ENCODE measurements around the gene PLA2G2F. TPM values are rescaled to one million over a fixed set of nuclear protein-coding genes. Genes with fewer than 3 reads are reported as not detected.
A peak's percentile ranks its signal among the peaks of the same experiment; 100 is the strongest.

Gene PLA2G2F
- polyA plus RNA-seq, 6 donors from 2014 or later: not detected

DNA sequence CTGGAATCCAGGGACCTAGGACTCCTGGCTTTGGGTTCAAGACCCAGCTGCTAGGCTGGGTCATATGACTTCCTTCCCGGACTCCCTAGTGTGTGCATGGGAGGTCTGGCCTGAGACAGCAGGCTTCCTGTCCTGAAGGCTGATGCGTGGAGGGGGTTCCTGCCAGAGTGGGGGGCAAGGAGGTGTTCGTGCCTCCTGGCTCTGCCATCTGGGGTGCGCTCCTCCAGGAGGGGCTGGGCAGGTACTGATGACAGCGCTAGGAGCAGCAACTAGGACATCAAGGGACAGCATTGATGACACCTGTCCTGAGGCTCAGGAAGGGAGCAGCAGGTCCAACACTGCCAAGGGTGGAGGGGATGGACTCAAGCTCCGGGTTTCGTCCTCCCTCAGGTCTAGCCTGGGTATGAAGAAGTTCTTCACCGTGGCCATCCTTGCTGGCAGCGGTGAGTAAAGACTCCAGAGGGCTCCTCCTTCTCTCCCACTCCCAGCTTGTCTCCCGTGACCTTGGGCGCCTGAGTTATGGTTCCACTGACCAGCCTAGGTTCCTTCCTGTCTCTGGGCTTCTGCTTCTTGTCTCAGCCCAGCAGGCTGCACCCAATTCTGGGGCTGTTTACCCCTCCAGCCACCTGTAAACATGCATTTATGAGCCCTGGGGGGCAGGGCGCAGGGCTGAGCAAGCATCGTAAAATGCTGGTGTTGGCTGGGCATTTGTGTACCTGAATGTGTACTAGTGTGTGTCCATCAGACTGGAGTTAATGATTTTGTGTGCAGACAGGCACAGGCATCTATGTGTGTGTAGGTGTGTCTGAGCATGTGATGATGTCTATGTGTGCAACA lies 871 bp downstream of the PLA2G2F start:
- peaks cover 0 to 18% (median 7%) of the 10 kb centered on the region in 3 donors for H3K4me1 Mint-ChIP-seq

DNA sequence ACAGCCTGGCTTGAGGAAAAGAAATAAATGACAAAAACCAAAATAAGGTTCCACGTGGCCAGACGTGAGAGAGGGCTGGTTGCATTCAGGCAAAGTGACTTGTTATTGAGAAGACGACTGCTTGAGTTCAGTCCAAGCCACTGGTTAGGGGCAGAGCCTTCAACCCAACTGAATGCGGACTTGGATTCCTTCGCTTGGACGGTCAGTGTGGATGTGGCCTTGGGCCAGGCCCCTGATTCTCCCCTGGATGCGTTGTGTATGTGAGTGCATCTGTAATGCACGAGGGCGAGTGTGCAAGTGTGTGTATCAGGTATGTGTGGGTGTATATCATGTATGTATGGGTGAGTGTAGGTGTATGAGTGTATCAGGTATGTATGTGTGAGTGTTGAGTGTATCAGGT lies 1.9 kb downstream of the PLA2G2F start:
- H3K9me3 Mint-ChIP-seq: no peaks in the 10 kb centered on the region
- H3K27ac Mint-ChIP-seq: peak overlapping the region in 1 of 6 donors; percentile 41
- ATAC-seq (ENCODE audit: low read depth in 2 of 2) (no peak), DNase-seq (no peak)
- no peak overlapping the region for H3K4me3 Mint-ChIP-seq
- peaks cover 0 to 18% (median 7%) of the 10 kb centered on the region in 3 donors for H3K4me1 Mint-ChIP-seq
- peaks cover 16 to 31% (median 27%) of the 10 kb centered on the region in 3 donors for H3K27me3 Mint-ChIP-seq
- no peaks in the 10 kb centered on the region for H3K36me3 Mint-ChIP-seq

More for the DNA sequence above, 871 bp downstream of the PLA2G2F start:
- ATAC-seq (ENCODE audit: low read depth in 2 of 2) (no peak), DNase-seq (no peak)
- Mint-ChIP-seq H3K4me3 (no peak overlapping the region), H3K36me3 (no peaks in the 10 kb centered on the region), H3K27ac (peak overlapping the region in 1 of 6 donors; percentile 57), H3K27me3 (peaks cover 18 to 31% (median 27%) of the 10 kb centered on the region in 3 donors), H3K9me3 (no peaks in the 10 kb centered on the region)

DNA sequence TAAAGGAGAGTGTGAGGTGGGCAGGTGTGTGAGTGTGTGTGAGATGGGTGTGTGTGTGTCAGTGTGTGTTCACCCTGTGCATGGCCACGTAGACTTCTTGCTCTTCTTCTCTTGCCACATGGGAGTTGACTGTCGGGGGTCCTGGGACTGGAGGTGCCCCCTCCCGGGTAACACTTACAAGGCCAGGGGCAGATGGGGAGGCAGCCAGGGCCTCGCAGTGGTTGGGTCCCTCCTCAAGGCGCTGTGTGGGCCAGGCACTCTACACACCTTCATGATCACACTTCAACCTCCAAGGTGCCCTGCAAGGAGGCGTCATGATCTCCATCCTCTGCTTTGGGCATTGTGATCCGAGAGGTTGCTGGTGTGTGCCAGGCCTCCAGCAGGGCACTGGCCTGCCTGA lies 2.3 kb downstream of the PLA2G2F start:
- Mint-ChIP-seq H3K36me3 (no peaks in the 10 kb centered on the region), H3K9me3 (no peaks in the 10 kb centered on the region), H3K27me3 (peaks cover 12 to 31% (median 27%) of the 10 kb centered on the region in 3 donors), H3K4me3 (no peak overlapping the region), H3K27ac (peak overlapping the region in 1 of 6 donors; percentile 41), H3K4me1 (peaks cover 0 to 18% (median 7%) of the 10 kb centered on the region in 3 donors)
- DNase-seq (no peak), ATAC-seq (ENCODE audit: low read depth in 2 of 2) (no peak)

DNA sequence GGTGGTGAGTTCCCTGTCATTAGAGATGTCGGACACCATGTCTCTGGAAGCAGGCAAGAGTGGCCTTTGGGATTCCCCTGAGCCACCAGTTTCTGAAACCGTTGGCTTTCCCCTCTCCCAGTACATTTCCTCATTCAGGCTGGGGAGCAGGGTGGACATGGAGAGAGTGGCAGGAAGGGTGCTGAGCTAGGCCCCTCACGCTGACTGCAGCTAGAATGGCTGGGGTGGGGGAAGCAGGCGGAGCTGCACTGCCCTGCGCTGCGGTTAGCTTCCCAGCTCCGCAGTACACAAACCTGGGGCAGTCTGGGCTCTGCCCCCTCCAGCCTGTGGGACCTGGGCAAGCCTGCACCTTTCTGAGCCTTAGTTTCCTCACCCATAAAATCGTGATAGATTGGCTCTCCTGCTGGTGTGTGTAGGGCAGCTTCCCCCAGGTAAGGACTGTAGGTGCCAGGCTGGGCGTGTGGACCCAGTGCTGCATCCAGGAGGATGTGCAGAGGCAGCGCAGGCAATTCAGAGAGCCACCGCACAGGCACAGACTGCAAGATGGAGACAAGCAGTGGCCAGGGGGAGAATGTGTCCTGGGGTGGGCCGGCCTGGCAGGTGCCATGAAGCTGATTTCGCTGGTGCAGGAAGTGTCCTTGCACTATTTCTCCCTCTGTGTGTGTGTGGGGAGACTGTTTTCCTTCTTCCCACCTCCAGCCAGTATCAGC lies 3.0 kb downstream of the PLA2G2F start:
- Mint-ChIP-seq H3K36me3 (no peaks in the 10 kb centered on the region), H3K9me3 (no peaks in the 10 kb centered on the region), H3K27me3 (peaks cover 12 to 31% (median 27%) of the 10 kb centered on the region in 3 donors), H3K4me3 (no peak overlapping the region), H3K4me1 (peaks cover 0 to 18% (median 7%) of the 10 kb centered on the region in 3 donors), H3K27ac (peak overlapping the region in 1 of 6 donors; percentile 33)
- DNase-seq (no peak), ATAC-seq (ENCODE audit: low read depth in 2 of 2) (no peak)

DNA sequence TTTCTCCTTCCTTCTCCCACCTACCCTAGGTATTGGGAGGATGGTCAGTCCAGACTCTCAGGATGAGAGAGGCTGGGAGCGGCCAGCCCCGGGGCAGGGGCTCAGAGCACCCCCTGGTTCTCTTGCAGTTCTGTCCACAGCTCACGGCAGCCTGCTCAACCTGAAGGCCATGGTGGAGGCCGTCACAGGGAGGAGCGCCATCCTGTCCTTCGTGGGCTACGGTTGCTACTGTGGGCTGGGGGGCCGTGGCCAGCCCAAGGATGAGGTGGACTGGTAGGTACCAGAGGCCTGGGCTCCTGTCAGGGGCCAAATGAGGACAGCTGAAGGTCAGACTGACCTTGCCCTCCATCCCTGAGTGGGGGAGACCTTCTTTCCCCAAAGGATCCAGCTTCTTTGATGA lies 4.2 kb downstream of the PLA2G2F start:
- peaks cover 0 to 18% (median 7%) of the 10 kb centered on the region in 3 donors for H3K4me1 Mint-ChIP-seq
- H3K9me3 Mint-ChIP-seq: no peaks in the 10 kb centered on the region
- no peak overlapping the region for H3K27ac Mint-ChIP-seq
- no peak overlapping the region for H3K4me3 Mint-ChIP-seq
- no peak for DNase-seq
- no peaks in the 10 kb centered on the region for H3K36me3 Mint-ChIP-seq
- H3K27me3 Mint-ChIP-seq: peaks cover 9 to 28% (median 23%) of the 10 kb centered on the region in 3 donors
- ATAC-seq (ENCODE audit: low read depth in 2 of 2): no peak

DNA sequence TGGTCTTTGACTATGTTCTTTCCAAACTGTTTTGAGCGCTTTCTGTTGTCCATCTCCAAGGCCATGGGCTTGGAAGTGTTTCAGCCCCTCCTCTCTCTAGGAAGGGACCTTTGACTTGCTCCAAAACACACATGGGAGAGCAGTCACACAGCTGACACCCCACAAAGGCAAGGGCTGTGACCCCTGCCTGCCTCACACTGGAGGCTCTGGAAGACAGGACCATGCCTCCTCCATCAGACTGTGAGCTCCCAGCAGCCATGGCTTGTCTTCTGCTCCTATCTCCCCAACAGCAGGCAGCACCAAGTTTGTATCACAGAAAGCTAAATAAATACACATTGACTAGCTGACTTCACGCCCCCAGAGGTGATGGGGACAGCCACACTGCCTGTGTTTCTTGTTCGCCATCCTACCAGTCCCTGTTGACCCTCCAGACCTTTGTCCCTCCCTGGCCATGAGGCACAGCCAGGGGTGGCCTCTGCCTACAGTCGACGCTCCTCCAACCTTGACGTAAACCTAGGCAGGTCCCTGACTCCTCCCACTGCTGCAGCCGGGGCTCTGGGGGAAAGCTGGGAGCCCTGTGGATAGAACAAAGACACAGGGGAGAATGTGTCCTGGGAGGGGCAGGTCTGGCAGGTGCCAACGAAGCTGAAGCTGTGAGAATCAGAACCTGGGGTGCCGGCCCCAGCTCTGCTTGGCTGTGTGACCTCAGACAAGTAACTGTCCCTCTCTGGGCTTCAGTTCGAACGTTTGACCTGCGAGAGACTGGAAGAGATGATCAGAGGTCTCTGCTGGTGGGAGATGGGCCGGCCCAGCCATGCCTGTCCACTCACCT lies 4.8 kb downstream of the PLA2G2F start:
- Mint-ChIP-seq H3K27ac (peak overlapping the region in 1 of 6 donors; percentile 22), H3K4me1 (peaks cover 0 to 14% (median 5%) of the 10 kb centered on the region in 3 donors), H3K4me3 (no peak overlapping the region), H3K9me3 (no peaks in the 10 kb centered on the region), H3K36me3 (no peaks in the 10 kb centered on the region), H3K27me3 (peaks cover 9 to 22% (median 16%) of the 10 kb centered on the region in 3 donors)
- DNase-seq: no peak
- ATAC-seq (ENCODE audit: low read depth in 2 of 2): no peak

DNA sequence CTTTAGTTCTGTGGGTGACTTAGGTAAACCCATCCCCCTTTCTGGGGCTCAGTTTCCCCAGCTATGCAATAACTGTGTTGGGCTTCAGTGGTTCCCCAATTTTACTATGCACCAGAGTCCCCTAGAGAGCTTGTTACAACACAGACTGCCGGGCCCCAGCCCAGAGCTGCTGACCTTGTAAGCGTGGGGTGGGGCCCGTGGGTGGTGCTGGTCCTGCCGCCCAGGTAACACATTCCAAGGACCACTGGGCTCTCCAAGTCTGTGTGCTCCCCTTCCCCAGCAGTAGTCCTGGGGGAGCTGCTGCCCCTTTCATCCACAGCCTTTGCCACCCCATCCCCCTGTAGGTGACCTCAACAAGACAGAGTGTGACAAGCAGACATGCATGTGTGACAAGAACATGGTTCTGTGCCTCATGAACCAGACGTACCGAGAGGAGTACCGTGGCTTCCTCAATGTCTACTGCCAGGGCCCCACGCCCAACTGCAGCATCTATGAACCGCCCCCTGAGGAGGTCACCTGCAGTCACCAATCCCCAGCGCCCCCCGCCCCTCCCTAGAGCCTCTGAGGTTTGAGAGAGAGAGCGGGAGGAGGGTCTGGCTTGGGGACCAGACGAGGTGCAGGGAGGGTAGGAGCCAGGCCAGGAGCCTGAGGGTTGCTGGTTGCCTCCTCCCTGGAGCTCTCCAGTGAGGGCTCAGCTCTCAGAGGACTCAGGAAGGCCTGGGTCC lies 8.9 kb downstream of the PLA2G2F start:
- Mint-ChIP-seq H3K27ac (no peak overlapping the region), H3K4me3 (no peak overlapping the region), H3K9me3 (no peaks in the 10 kb centered on the region), H3K27me3 (peaks cover 0 to 11% (median 5%) of the 10 kb centered on the region in 3 donors), H3K4me1 (peaks cover 5 to 12% (median 7%) of the 10 kb centered on the region in 3 donors), H3K36me3 (no peaks in the 10 kb centered on the region)
- no peak for DNase-seq
- ATAC-seq (ENCODE audit: low read depth in 2 of 2): no peak

DNA sequence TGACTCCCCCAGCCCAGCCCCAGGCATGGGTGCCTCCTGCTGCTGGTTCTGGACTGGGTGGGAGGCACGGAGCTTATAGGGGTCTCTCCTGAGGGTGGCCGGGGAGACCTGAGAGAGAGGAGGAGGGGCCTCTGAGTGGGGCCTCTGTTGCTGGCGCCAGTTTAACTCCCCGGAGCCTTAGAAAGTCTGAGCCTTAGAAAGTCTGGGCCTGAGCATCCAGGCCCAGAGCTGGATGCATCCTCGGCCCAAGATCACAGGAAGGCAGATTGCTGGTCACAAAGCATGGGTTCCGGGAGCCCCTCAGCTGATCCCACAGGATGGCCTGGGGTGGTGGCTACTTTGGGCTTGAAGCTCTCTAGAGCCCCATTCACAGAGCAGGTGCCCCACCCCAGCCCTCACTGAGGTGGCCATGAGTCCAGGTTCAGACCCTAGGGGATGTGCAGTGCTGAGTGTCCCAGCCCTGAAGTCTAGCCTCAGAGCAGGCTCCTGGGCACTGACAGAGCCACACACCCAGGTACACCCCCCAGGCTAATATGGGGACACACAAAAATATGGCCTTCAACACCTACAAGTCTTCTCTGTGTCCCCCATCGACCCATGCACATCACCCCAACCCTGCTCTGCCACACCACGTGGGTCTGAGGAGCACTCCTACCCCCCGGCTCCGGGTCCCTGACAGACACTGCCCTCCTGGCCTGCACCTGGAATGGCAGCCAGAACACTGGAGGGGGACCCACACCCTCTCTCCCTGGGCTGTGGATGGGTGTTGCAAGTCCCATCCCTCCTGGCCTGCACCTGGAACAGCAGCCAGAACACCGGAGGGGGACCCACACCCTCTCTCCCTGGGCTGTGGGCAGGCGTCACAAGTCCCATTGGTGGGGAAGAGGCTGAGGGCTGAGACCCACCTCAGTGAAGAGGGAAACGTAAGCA lies 9.7 kb downstream of the PLA2G2F start:
- ATAC-seq (ENCODE audit: low read depth in 2 of 2) (no peak), DNase-seq (no peak)
- H3K27ac Mint-ChIP-seq: no peak overlapping the region
- no peaks in the 10 kb centered on the region for H3K9me3 Mint-ChIP-seq
- H3K36me3 Mint-ChIP-seq: no peaks in the 10 kb centered on the region
- H3K4me3 Mint-ChIP-seq: no peak overlapping the region
- H3K27me3 Mint-ChIP-seq: peaks cover 0 to 11% (median 3%) of the 10 kb centered on the region in 3 donors
- H3K4me1 Mint-ChIP-seq: peaks cover 5 to 12% (median 7%) of the 10 kb centered on the region in 3 donors

DNA sequence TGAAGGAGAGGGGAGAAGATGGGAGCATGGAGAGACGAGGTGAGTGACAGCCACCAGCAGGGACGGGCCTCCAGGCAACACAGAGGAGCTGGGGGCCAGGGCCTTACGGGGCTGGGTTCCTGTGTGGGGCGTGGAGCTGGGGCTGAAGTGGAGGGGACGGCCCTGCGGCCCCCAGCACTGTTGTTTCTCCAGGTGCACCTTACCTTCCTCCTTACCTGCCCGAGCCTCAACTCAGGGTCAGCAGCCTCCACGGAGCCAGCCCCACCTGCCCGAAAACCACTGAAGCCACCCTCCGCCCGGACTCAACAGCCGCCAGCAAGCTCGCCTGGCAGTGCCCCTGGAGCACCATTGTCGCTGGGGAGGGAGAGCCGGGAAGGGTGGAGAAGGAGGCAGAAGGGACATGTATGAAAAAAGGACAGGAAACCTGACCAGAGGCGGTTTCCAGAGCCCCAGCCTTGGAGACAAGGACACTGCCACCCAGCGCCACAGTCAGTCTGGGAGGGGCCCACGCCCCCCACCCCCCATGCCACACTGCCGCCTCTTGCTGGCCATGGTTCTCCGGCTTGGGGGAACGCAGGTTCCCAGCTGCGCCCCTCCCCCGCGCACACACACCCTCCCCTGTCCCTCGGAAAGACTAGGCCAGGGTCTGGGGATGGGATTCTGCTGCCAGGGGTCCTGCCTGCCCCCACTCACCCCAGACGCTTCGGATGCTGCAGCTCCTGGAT lies 10.6 kb downstream of the PLA2G2F start:
- Mint-ChIP-seq H3K36me3 (no peaks in the 10 kb centered on the region), H3K27me3 (peaks cover 0 to 11% (median 0%) of the 10 kb centered on the region in 3 donors), H3K27ac (peak overlapping the region in 1 of 6 donors; percentile 20)

DNA sequence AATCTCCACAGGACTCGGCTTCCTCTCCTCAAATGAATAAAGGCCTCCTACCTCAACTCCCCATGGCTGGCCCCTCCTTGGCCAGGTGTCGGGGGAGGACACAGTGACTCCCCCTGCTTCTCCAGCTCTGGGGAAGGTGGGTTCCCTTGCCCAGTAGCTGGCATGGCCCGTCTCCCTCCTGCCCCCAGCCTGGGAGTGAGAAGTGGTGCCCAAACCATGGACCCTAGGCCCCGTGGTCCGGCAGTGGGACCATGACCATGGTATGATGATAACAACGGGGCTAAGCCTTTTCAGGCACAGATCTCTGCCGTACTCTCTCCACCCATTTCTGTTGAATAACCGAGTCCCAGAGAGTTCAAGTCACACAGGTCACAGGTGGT lies 11.2 kb downstream of the PLA2G2F start:
- no peak overlapping the region for H3K27ac Mint-ChIP-seq
- H3K4me1 Mint-ChIP-seq: peaks cover 10 to 12% (median 10%) of the 10 kb centered on the region in 3 donors
- ATAC-seq (ENCODE audit: low read depth in 2 of 2) (no peak), DNase-seq (no peak)
- no peaks in the 10 kb centered on the region for H3K36me3 Mint-ChIP-seq
- peaks cover 0 to 11% (median 0%) of the 10 kb centered on the region in 3 donors for H3K27me3 Mint-ChIP-seq
- H3K9me3 Mint-ChIP-seq: no peaks in the 10 kb centered on the region
- H3K4me3 Mint-ChIP-seq: no peak overlapping the region

More for the DNA sequence above, 10.6 kb downstream of the PLA2G2F start:
- peak overlapping the region in 1 of 8 donors; percentile 54 for H3K4me3 Mint-ChIP-seq
- peaks cover 8 to 12% (median 10%) of the 10 kb centered on the region in 3 donors for H3K4me1 Mint-ChIP-seq
- ATAC-seq (ENCODE audit: low read depth in 2 of 2) (no peak), DNase-seq (no peak)
- H3K9me3 Mint-ChIP-seq: no peaks in the 10 kb centered on the region

DNA sequence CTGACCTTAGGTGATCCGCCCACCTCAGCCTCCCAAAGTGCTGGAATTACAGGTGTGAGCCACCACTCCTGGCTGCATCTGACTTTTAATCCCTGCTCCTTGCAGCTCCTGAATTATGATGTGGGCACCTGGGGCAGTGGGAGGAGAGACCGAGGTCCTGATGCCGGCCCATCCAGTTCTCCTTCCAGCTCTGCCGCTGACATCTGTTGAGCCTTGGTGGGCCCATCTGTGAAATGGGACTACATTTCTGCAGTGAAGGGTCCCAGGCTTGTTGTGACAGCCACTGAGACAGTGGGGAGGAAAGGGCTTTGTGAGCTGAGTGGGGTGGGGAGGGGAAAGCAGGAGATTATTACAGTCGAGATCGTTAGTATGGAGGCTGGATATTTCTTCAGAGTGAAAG lies 11.8 kb downstream of the PLA2G2F start:
- ATAC-seq (ENCODE audit: low read depth in 2 of 2): no peak
- peaks cover 10 to 12% (median 10%) of the 10 kb centered on the region in 3 donors for H3K4me1 Mint-ChIP-seq
- H3K27ac Mint-ChIP-seq: peak overlapping the region in 1 of 6 donors; percentile 33
- no peaks in the 10 kb centered on the region for H3K36me3 Mint-ChIP-seq
- peaks cover 0 to under 1% (median 0%) of the 10 kb centered on the region in 7 donors for H3K9me3 Mint-ChIP-seq
- H3K27me3 Mint-ChIP-seq: peaks cover 0 to 11% (median 0%) of the 10 kb centered on the region in 3 donors
- no peak for DNase-seq
- peak overlapping the region in 2 of 8 donors; percentile 6 to 8 for H3K4me3 Mint-ChIP-seq
